Dermis blood vessel endothelial cell (primary cell): ENCODE results near the gene MRPL27. TPM values are rescaled to one million over a fixed set of nuclear protein-coding genes. Genes with fewer than 3 reads are reported as not detected.
A peak's percentile ranks its signal among the peaks of the same experiment; 100 is the strongest.
"Not testable (repeated sequence)": the region's sequence is repeated elsewhere in the genome, so short reads cannot be mapped to it uniquely, and the experiment has no call there.

ENCODE experiments used
- DNase-seq: peaks from one replicate; pipeline ENCODE4 v3.0.0; 2010
- total RNA-seq: library from RNA; depleted of rRNA; stranded (reverse); fragments of >200 nt; gene quantifications from 2 replicates; pipeline ENCODE4 v1.2.3, GENCODE V29; 2014

MRPL27 gene
- total RNA-seq, result 35.4 and 70.3 TPM in 2 replicates

GRCh38 chr17:50372758-50373556 is at the start of gene MRPL27, which contains the start of gene EME1:
Gene MRPL27, minus strand, starts transcription at chr17:50373184. Its CDS starts 14 bp downstream, at chr17:50373170.
Gene EME1, plus strand, starts transcription at chr17:50373229. Its CDS starts 1,980 bp downstream, at chr17:50375209.
- DNase-seq, result peak; percentile 89

GRCh38 chr17:50422738-50423137 is 49.8 kb upstream of the MRPL27 start:
- no peak for DNase-seq

DNA sequence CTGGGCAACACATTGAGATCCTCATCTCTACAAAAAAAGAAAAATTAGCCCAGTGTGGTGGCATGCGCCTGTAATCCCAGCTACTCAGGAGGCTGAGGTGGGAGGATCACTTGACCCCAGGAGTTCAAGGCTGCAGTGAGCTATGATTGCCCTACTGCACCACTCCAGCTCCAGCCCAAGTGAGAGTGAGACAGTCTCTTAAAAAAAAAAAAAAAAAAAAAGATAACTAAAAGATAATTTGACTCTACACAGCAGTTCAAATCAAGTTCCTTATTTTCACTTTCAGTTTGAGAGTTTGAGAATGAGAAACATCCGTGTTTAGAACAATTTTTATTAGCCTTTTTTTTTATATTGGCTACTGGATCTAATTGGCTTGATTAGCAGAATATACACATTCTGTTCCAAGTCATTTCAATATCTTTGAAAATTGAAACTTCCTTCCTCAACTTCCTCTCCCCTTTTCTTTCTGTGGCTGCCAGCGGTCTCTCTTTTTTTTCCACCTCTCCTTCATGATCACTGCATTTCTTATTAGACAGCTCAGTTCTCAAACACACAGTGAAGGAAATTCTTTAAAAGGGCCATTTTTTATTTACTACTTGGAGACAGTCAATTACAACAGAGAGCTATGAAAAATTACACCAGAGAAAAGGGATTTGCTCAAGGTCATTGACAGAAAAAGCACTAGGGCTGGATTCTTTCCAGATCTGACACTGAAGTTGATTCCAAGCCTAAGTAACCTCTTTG is 48.5 kb upstream of the MRPL27 start:
- DNase-seq, result peak; percentile 49

DNA sequence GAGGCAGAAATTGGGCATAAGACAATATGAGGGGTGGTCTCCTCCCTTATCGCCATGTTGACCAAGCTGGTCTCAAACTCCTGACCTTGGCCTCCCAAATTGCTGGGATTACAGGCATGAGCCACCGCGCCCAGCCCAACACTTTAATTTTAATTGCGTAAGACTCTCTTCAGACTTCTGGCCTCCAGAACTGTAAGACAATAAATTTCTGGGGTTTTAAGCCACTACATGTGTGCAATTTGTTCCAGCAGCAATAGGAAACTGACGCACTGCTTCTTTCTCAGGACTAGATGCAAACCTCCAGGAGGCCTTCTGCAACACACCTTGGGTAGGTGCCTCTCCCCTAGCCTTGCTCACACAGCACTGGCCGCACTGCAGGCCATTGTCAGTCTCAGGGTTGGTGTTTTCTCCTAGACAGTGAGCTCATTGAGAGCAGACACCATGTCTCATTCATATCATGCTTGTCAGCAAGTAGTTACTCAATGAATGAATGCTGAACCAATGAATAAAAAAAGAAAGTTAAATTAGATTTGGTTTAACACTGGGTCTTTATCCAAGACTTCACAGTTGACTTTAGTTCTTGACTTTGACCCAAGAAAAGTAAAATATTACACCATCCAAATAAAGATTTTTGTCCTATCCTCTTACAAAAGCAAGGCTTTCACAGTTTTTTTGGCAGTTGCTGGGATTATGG is 47.6 kb upstream of the MRPL27 start:
- no peak for DNase-seq

DNA sequence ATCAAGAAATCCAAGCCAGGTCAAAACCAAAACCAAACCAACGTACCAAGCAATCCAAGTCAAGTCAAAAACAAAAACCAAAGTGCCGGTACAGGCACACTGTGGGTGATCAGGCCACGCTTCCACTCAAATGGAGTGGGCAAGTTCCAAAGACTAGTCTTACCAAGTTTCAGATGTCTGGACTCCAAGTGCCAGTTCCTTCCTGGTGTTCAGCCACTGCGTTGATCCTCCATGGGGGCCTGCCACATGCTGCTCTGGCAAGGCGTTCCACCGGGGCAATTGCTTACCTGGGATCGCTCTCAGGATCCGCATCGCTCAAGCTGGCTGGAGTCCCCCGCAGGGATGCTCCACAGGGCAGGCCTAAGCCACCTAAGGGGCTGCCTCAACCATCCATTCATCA is 46.6 kb upstream of the MRPL27 start:
- DNase-seq, result not testable (repeated sequence)

GRCh38 chr17:50414808-50415207 is 41.8 kb upstream of the MRPL27 start:
- no peak for DNase-seq

GRCh38 chr17:50412188-50412732 is 39.3 kb upstream of the MRPL27 start:
- DNase-seq, result no peak

GRCh38 chr17:50407921-50408320 is 34.9 kb upstream of the MRPL27 start:
- no peak for DNase-seq

- DNase-seq, result no peak
Measured at GRCh38 chr17:50406578-50406977, 33.6 kb upstream of the MRPL27 start.

GRCh38 chr17:50405351-50405750 is 32.4 kb upstream of the MRPL27 start:
- not testable (repeated sequence) for DNase-seq

DNA sequence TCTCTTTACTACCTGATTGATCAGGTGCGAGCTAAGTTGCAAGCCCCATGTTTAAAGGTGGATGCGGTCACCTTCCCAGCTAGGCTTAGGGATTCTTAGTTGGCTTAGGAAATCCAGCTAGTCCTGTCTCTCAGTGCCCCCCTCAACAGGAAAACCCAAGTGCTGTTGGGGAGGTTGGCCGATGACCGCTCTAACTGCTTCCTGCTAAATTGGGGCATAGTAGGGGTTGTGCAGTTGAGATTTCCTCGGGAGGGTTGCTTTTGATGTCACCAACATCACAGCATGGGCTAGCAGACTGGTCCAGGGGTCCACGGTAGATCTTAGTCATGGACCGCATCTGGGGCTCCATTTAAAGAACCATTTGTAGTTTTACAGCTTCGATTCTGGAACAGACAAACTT is 26.6 kb upstream of the MRPL27 start:
- DNase-seq, result not testable (repeated sequence)

DNA sequence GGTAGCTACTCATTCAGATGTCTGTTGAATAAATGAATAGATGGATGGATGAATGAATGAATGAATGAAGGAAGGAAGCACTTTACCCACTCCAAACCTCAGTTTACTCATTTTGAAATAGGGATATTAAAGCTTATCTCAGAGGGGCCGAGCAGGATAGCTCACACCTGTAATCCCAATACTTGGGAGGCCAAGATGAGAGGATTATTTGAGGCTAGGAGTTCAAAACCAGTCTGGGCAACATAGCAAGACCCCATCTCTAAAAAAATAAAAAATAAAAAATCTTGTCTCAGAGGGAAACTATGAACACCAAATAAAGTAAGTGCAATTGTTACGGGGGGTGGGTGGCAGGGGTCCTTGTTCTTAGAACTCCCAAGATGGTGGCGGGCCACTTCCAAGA is 25.7 kb upstream of the MRPL27 start:
- not testable (repeated sequence) for DNase-seq

GRCh38 chr17:50397919-50398285 is 24.9 kb upstream of the MRPL27 start:
- DNase-seq, result no peak

- peak; percentile 91 for DNase-seq
Measured at GRCh38 chr17:50397111-50397918, 24.3 kb upstream of the MRPL27 start, which contains the start of gene LRRC59. Gene LRRC59, minus strand, starts transcription at chr17:50397523. Its CDS starts 206 bp downstream, at chr17:50397317.

- DNase-seq, result peak; percentile 65
Measured at GRCh38 chr17:50396261-50397110, 23.5 kb upstream of the MRPL27 start.

GRCh38 chr17:50394711-50395110 is 21.7 kb upstream of the MRPL27 start:
- peak; percentile 37 for DNase-seq

GRCh38 chr17:50393700-50394099 is 20.7 kb upstream of the MRPL27 start:
- no peak for DNase-seq

DNA sequence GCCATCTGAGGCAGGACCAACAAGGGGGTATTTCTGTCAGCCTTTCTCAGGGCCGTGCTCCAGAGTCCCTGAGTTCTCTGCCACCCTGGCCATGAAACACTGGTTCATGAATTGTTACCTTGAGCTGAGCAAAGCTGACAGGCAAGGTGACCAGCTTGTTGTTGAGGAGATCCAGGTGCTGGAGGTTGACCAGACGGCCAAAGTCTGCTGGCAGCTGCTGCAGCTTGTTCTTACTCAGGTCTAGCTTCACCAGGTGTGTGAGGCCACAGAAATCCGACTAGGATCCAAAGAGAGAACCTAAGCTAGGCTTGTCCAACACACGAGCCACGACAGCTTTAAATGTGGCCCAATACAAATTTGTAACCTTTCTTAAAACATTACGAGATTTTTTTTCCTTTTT is 19.6 kb upstream of the MRPL27 start:
- DNase-seq, result no peak

- no peak for DNase-seq
Measured at GRCh38 chr17:50389534-50389933, 16.6 kb upstream of the MRPL27 start.

GRCh38 chr17:50388728-50389127 is 15.7 kb upstream of the MRPL27 start:
- DNase-seq, result no peak

GRCh38 chr17:50386510-50386909 is 13.5 kb upstream of the MRPL27 start:
- DNase-seq, result no peak
